Upper lobe of left lung (tissue), 4 donors: ENCODE results near the gene CTTN.

Source experiments
- CTCF ChIP-seq, 6 experiments: fragments of 450-650 bp in 4 of 6; fragments of 200-600 bp in 2 of 6; sonication (generic) in 2 of 6; IDR thresholded peaks; one replicate each; pipeline ENCODE4 v1.5.1; 2016 to 2019; ENCODE audit warnings: antibody characterized with exemption in 6 of 6
- POLR2A ChIP-seq, 4 donors: fragments of 450-650 bp; IDR thresholded peaks; one replicate each; pipeline ENCODE4 v1.5.1; 2016 to 2017; ENCODE audit warnings: antibody characterized with exemption in 4 of 4, mild to moderate bottlenecking in 2 of 4

DNA sequence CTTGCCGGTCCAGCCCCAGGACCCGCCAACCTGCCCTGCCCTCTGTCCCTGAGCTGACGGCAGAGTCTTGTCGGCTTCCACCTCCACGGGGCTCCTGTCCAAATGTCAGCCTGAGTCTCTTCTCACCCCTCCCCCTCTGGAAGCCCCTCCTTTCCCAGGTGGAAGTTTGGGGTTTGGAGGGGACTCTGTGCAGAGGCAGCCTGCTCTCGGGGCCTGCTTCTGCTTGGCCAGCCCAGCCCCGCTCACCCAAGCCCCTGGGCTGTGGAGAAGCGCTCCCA is 31.0 kb downstream of the CTTN start:
- TF ChIP-seq CTCF (IDR thresholded peaks at IDR 0.05), result no peak
- no peak for TF ChIP-seq POLR2A (IDR thresholded peaks at IDR 0.05)
